Sigmoid colon (tissue), 4 donors: ENCODE results near the gene UBE3C.

ENCODE experiments used
- POLR2AphosphoS5 ChIP-seq, 4 donors: sonication (generic); formaldehyde crosslinking; IDR thresholded peaks; one replicate each; pipeline ENCODE4 v1.6.1; 2017; ENCODE audit warnings: antibody characterized with exemption in 4 of 4
- TF ChIP-seq, protein P1 (sequence below), 4 experiments: fragments of 450-650 bp in 3 of 4; fragments of 200-600 bp in 1 of 4; IDR thresholded peaks; one replicate each; pipeline ENCODE4 v1.5.1; 2016 to 2019; ENCODE audit warnings: antibody characterized with exemption in 4 of 4, mild to moderate bottlenecking in 3 of 4, moderate library complexity in 2 of 4

DNA sequence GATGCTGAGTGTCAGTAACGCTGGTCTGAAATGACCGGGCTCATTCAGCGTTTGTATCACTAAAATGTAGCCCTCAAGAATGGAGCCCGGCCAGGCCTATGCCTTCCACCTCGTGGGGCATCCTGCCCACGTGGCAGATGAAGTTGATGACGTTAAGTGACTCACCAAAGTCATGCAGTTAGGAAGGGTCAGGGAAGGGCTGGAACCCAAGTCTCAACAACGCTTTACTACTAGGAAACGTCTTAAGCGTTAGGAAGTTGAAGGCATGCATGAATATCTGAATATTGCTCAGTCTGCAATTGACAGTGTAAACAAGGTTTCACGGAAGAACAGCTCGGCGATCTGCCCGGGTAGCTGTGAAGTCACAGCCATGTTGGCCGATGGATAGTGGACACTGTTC is 14.0 kb upstream of the UBE3C start:
- TF ChIP-seq, protein P1, sequence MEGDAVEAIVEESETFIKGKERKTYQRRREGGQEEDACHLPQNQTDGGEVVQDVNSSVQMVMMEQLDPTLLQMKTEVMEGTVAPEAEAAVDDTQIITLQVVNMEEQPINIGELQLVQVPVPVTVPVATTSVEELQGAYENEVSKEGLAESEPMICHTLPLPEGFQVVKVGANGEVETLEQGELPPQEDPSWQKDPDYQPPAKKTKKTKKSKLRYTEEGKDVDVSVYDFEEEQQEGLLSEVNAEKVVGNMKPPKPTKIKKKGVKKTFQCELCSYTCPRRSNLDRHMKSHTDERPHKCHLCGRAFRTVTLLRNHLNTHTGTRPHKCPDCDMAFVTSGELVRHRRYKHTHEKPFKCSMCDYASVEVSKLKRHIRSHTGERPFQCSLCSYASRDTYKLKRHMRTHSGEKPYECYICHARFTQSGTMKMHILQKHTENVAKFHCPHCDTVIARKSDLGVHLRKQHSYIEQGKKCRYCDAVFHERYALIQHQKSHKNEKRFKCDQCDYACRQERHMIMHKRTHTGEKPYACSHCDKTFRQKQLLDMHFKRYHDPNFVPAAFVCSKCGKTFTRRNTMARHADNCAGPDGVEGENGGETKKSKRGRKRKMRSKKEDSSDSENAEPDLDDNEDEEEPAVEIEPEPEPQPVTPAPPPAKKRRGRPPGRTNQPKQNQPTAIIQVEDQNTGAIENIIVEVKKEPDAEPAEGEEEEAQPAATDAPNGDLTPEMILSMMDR (IDR thresholded peaks at IDR 0.05) = no peak
- TF ChIP-seq POLR2AphosphoS5 (IDR thresholded peaks at IDR 0.05) = no peak
